Stimulated activated CD4-positive, alpha-beta T cell treated with anti-CD3 and anti-CD28 coated beads, Interleukin-12 subunit alpha, Interleukin-12 subunit beta, amount 100 ng/mL, for 4 hours (primary cell): ENCODE results near the gene CYP11A1.

Experiments
- DNase-seq: peaks from one replicate; pipeline ENCODE4 v3.0.0-alpha.2; 2020

CYP11A1 gene

DNA sequence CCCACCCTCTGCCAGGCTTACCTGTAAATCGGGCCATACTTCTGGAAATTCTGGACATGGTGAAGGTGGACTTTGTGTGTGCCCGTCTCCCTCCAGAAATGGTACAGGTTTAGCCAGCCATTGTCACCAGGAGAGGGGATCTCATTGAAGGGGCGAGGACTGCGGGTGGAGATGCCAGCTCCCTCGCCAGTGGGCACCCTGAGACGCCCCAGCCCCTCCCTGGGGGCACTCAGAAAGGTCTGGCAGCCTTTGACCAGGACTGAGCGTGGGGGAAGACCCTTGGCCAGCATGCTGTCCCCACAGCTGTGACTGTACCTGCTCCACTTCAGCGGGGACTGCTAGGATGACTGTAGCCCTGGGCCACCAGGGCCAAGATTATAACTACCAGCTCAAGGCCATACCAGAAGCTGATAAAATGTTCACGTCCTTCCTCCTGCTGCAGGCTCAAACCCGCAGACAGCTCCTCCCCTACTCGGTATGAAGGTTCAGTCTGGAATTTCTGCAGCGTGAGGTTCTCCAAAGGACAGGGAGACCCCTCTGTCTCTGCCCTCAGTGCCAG lies at the start of gene CYP11A1:
Gene CYP11A1 (minus strand): TSS at position 351 of the 559 bp plus-strand sequence. CDS start 61 bp downstream, at position 290.
- DNase-seq: no peak

DNA sequence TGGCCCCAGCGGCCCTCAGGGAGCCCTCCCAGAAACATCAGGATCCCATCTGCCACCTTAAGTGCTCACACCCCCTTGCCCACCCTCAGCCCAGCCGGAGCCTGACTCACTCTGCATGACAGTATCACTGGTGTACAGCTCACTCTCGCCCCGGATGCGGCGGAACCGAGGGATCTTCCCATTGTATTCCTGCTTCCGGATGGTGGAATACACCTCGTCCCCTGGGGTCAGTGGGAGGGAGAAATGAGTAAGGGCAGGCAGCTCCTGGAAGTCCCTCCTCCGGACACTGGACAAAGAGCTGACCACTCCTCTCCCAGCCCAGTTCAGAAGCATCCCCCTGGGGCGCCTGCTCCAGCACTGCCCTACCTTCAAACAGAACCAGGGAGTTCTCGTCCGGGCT lies 49.8 kb upstream of the CYP11A1 start:
- DNase-seq: no peak

DNA sequence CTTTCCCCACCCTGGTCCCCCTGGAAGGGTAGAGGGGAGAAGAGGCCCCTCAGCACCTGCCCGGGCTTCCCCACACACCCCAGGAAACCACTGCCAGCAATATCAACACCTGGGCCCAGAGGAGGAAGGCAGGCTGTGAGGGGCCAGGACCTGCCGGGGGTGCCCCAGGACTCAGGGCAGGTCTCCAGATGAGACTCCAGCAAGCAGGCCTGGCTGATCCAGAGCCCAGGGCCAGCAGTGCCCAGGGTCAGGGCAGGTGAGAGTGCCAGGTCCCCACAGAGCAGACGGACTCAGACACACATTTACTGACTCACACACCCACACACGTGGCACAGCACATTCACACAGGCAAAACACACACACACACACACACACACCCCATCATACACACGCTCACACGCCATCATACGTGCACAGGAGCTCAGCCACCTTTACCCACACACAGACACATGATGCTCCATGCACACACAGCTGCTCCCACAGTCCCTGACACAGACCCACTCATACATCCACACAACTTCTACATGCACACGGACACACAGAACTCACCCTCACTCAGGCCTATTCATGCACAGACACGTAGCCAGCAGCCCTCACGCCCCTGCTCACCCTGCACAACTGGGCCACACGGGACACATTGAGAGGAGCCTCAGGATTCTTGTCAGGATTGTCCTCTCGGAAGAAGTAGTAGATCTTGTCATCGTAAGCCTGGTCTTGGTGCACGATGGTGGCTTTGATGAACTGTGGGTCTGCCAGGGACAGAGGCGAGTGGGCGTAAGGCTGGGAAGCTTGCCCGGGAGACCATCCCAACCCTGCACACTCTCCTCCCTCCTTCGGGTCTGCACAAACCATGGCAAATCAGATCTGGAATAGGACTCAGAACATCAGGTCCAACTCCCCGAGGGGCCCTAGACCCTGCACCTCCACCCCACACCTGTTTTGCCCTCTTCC lies 48.8 kb upstream of the CYP11A1 start:
- DNase-seq: no peak

DNA sequence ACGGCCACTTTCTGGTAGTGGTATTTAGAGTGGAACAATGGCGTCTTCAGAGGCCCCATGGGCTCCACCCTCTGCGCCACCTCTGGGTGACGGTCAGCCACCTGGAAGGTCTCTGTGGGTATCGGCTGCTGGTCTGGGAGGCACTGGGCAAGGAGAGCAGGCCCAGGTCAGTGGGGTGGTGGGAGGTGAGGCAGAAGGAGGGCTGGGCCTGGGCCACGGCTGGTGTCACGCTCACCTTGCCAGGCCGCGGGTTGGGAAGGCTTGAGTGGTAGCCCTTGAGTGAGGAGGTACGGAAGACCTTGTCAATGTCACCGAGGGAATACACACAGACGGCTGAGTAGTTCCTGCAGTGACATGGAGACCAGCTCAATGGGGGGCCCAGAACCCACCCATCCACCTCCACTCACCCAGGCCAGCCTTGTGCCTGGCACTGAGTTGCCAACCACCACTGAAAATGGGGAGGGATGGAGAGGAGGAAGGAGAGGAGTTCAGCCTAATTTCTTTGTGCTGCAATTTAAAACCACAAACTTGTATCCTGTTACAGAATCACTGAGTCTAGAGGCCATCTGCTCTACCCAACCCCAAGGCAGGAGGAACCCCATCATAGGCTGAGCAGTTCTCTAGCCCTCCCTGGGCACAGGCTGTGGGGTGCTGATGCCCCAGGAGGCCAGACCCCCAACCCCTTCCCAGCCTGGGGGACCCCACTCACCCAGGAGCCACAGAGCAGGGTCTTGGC lies 47.3 kb upstream of the CYP11A1 start:
- DNase-seq: no peak

DNA sequence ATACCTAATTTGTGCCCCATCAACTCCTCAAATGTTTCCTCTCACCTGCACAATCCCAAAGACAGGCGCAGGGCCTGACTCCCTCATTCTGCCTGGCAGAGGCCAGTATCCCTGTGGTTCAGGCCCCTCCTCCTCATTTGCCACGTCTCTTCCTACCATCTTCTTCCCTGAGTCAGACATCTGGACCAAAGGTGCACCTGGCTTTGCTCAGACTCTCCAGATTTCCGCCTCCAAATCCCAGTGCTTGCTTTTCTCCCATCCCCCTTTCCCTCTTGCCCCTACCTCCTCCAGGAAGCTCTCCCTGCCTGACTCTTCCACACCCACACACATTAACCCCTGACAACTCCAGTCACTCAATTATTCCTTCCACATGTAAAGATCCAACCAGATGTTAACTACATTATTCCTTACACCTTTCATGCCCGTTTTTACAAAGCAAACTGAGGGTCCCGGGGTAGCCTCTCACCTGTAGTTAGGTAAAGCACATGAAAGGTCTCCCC lies 46.7 kb upstream of the CYP11A1 start:
- no peak for DNase-seq

DNA sequence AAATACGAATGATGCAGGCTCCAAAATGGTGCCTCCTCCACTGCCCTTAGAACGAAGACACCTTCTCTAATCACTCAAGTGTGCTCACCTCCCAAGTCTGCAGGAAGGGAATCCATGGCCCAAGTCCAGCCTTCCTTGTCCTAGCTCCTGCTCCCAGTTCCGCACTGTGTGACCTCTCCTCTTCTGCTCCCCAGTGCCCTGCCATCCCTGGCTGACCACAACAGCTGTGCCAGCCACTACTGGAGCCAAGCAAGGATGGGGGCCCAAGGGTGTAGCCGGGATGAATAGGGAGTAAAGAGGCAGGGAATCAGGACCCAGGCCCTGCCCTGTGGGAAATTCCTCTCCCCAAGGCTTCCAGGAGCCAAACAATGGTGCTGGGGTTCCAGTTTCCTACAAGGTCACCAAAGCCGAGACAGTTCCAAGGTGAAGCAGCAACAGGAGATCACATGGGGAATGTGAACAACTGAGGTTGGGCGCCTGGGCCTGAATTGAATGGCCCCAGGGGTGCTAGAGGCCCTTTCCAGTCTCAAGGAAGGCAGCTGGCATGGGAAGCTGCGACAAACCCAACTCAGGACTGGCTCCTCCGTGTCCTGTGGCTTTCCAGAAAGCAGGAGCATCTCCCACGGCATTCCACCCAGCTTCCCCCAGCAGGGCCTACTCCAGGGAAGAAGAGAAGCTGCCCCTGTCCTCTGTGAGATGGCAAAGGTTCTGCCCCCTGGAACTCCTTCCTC lies 46.1 kb upstream of the CYP11A1 start:
- no peak for DNase-seq

DNA sequence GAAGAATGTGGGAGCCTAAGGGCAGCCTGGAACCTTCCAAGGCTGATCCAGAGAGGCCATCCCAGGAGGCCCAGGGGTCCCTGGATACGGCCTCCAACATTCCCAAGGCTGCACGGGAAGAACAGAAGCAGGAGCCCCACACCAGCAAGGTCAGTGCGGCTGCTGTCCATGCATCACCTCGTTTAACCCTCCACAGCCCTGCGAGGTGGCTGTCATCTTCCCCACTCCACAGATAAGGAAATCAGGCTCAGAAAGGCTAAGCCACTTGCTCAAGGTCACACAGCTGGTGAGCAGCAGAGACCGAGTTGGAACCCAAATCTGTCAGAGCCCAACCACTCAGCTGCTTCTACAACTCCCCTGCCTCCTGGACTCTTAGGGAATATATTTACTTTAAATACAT lies 44.7 kb upstream of the CYP11A1 start:
- no peak for DNase-seq

DNA sequence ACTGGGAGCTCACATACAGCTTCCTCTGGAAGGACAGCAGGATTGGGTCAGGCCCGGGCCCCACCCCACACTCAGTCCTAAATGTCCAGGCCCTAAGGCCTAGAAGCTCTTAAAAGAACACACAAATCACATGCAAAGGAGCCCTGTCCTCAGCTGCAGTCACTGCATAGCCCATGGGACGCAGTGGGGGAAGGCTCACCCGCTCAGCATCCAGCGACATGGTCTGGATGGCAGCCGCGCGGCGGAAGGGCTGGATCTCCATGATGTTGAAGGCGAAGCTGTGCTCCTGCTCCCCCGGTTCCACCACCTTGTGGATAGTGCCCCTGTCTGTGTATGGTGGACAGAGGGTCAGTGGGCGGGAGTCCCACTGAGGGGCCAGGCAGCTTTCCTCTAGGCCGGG lies 44.2 kb upstream of the CYP11A1 start:
- no peak for DNase-seq

DNA sequence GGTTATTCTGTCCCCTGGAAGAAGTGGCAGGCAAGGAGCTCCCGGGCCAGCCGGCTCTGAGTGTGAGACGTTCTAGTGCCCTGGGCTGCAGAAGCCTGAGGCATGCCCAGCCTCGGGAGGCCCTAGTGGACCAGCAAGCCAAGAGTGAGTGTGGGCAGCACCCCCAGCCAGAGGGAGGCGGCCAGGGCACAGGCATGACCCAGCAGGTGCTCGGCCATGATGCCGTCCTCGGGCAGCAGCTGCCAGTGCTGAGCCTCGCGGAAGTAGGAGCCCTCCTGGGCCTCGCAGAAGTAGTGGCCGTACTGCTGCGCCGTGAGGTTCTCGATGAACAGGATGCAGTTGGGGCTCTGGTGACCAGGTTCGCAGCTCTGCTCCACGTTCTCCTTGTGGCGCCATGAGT lies 43.1 kb upstream of the CYP11A1 start:
- no peak for DNase-seq

DNA sequence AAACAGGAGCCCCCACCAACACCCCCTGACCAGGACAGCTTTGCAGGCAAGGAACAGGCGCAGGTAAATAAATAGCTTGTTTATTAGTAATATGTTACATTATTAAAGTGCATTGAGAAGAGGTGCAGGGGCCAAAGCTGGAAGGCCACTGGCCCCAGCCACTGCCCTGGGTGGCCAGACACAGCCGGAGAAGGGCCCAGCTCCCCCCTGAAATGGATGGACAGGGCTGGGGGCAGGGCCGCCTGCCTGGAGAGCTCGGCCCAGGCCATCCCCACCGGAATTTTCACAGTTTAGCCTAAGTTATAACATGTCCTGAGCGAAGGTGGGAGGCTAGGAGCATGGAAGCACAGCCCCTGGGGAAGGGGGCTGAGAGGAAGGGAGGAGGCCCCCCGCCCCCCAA lies 41.8 kb upstream of the CYP11A1 start:
- DNase-seq: no peak

DNA sequence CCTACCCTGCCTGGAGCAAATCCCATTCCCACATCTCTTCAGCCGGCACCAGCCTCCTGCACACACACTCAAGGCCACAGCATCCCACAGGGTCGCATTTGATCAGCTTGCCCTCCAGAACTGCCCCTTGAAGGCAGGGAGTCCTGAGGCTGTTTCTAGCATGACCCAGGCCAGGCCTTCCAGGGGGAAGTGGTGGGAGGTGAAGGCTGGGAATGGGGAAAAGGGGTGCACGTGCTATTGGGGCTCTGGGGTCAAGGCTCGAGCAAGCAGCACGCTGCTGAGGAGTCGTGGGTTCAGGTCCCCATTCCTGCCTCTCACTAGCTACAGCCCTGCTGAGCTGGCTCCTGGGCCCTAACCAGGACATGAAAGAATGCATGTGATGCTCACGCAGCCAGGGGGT lies 41.4 kb upstream of the CYP11A1 start:
- no peak for DNase-seq

DNA sequence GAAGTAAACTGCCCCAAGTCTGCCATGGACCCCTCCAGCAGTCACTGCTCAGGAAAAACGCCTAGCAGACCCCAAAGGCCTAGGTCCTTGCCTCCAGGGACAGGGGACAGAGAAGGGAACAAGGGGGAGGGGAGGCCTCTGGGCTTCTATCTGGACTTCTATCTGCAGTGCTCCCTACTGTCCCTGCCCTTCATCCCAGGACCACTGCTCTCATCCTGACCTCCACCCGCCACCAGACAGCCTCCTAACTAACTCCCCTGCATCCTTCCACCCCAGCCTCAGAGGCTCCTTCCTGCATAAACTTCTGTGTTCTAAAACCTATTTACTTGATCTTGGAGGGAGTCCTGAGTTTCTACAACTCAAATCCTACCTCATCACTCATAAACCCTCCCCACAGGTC lies 40.9 kb upstream of the CYP11A1 start:
- DNase-seq: no peak

DNA sequence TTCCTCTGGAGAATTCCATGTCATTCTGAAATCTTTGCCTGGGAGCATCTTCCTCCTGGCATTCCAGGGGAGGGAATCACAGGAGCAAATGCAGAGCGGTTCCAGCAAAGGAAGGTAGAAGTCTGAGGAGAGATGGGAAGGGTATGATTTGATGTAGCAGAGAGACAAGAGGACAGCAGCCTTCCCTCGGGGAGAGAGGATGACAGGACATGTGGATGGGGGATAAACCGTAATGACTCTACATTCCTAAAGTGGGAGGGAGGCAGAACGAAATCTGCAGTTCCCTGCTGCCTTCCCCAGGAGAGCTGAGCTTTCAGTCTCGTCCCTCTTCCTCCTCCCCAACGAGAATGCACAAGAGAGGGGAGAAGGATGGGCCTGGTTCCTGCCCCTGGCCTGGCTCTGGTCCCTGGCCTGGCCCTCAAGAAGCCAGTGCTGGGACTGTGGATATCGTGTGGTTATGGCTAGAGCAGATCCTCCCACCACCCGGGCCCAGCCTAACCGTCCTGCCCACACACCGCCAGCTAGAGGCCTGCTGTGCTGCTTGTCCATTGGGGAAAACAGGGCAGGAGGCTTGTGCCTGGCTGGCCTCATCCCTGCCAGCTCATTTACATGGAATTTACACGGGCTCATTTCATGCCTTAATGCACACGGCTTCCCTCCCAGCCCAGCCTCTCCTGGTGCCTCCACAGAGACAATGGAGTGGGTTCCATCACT lies 39.7 kb upstream of the CYP11A1 start:
- DNase-seq: no peak

DNA sequence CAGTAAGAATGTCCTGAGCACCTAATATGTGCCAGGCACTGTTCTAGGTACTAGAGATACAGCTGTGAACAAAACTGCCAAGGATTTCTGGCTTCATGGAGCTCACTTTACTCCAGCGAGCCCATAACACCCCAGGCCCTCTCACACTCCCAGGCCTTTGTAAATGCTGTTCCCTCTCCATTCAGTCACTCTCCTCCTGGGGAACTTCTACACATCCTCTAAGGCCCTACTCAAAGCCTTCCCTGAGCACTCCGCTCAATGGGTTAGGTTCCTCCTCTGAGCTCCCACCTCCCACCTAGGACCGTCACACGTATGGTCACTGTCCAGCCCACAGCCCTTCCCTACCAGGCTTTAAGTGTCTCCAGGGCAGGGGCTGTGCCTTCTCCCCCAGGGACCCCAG lies 39.1 kb upstream of the CYP11A1 start:
- no peak for DNase-seq

DNA sequence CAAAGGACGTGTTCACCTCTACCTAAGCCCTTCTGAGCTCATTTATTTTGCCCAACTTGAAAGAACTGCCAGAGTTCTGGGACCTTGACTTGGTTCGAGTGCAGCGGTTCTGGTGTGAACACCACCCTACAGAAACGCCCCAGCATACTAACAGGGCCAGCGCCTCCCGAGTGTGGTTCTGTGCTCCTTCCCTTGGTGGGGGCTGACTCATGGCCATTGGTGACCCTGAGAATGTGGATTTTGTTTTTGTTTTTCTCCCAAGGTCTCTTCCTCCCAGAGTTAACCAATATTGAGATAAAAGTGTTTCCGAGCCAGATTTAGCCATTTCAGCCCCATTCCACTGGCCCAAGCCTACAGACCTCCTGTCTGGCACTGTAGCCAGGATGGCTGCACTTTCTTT lies 38.4 kb upstream of the CYP11A1 start:
- DNase-seq: no peak

DNA sequence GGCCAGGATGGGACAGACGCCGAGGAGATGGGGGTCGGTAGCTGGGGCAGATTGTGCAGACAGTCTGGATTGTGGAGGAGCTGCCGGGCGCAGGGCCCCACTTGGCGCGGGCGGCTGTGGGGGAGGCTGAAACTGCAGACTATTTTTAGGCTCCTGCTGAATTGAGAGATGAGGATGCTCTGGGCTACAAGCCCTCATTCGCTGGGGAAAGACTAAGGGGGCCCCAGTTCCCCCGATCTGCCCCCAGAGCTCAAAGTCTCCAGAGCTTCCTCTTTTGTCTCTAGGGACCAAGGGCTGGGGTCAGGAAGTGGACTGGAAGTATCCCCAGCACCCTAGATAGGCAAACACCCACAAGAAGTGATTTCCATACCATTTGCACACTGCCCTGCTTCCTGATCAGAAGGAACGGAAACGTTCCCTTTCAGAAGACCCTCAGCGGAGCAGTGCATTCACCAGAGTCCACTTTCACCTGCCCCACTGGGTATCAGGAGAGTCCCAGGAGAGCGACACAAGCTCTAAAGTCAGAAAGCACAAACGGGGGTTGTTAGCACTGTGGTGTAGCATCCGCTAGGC lies 36.6 kb upstream of the CYP11A1 start:
- peak; percentile 47 for DNase-seq

DNA sequence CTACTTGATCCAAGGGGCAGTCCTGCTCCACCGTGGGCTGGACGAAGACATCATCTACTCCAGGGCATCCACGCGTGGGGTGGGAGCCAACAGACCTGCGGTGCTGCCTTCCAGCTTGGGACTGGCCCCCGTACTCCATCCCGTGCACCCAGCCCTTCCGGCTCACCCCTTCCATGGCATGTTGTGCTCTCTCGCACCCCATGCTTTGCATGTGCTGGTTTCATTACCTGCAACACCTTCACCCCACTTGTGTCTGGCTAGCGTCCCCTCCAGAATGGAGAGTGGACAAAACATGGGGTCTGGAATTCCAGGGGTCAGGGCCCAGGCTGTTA lies 36.1 kb upstream of the CYP11A1 start:
- DNase-seq: no peak

DNA sequence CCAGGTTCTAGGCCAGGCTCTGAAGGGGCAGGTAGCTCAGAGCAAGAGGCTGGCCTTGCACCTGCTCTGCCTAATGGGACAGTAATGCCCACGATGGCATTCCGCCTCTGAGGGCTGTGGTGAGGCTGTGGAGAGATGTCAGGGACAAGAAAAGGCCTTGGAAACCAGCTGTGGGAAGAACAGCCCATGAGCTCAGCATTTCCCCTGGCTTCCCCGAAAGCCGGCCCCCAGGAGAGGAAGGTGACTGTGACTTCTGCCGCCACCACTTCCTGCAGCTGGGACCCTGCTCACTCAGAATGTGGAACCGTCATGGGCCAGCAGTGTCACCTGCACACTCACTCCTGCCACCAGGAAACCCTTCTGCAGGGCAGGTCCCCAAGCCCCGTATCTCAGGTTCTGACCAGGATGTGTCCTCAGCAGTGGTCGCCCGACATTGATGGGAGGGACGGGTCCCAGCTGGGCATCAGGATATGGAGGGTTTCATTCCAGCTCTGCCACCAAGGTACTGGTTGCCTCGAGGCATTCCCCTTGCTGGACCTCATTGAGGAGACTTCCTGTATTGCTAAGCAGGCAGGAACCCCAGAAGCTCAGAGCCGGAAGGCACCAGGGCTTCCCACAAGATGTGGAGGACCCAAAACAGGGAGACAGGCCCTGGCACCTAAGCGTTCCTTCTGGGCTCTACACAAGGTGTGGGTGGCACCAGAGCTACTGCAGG lies 35.6 kb upstream of the CYP11A1 start:
- peak; percentile 79 for DNase-seq

DNA sequence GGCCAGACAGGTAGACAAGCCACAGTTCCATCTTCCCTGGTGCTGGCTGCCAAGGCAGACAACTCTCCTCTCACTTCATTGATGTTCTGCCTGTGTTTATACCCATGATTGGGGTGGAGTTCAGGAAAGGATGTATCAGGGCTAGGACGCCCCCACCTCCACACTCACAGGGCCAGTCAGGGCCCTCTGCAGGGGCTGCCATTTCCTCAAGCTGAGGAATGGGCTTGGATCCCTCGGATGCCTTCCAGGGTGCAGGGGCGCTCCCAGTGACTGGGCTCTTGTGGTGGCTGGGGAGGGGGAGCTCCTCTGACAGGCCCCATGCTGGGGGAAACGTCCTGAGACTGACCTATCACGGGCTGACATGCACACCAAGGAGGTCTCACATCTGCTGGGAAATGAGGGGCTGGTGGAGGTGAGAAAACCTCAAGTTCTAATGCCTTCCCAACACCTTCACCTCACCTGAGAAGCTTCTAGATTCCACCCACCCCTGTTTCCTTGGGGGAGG lies 34.9 kb upstream of the CYP11A1 start:
- DNase-seq: no peak

DNA sequence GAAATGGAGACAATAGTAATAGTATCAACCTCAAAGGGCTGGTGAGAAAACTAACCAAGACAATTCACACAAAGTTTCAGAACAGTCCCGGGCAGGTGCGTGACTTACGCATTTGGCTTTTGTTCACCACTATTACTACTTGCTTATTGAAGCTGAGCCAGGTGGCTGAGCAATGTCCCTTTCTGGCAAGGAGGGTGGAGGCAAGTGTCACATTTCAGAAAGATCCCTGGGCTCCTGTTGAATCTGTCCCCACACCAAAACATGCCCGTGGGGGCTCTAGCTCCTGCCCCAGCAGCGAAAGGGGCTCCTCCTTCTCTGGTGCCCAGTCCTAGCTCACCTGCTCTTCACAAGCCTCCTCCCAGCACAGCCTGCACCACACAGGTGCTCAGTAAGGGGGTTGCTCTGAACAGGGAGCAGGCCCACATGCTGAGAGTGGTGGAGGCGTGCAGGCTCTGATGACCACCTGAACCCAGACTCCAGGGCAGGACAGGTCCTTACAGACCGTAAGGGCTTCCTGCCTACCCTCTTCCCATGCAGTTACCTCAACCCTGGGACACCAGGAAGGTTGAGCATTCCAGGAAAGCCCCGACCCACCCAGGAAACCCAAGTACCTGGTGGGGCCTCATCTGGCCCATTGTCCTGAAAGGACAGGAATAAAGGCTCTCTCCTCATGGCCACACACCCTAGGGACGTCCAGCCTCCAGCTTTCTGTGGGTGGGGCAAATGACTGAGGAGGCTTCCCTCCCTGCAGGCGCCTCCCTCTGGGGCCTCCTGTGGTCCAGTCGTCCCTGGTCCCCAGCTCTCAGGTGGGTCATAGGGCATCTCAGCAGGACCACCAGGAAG lies 33.7 kb upstream of the CYP11A1 start:
- DNase-seq: no peak
